Loucy (cell line): ENCODE measurements around the gene ZNF256.
"Not testable (repeated sequence)": the region's sequence is repeated elsewhere in the genome, so short reads cannot be mapped to it uniquely, and the experiment has no call there.

Experiments
- H2AFZ ChIP-seq: fragments of 200-600 bp; sonication (generic); 2 replicates; pipeline ENCODE4 v1.6.0; 2016; ENCODE audit warnings: antibody characterized with exemption, mild to moderate bottlenecking, low read length, moderate library complexity
- H3F3A ChIP-seq: fragments of 200-600 bp; 2 replicates; pipeline ENCODE4 v1.6.0; 2016; ENCODE audit warnings: antibody characterized with exemption, low read depth, mild to moderate bottlenecking
- H3K27me3 ChIP-seq: fragments of 200-600 bp; sonication (generic); 2 replicates; pipeline ENCODE4 v1.6.1; 2014; ENCODE audit warnings: low read length, mild to moderate bottlenecking; ENCODE audit not compliant: insufficient read depth, poor library complexity, severe bottlenecking
- H3K36me3 ChIP-seq: fragments of 200-600 bp; sonication (generic); 2 replicates; pipeline ENCODE4 v1.6.1; 2016; ENCODE audit warnings: low read length; ENCODE audit not compliant: insufficient read depth
- H3K4me1 ChIP-seq: fragments of 200-600 bp; sonication (generic); 2 replicates; pipeline ENCODE4 v1.5.1; 2014; ENCODE audit warnings: low read length, mild to moderate bottlenecking; ENCODE audit not compliant: insufficient read depth, poor library complexity, severe bottlenecking
- H3K4me2 ChIP-seq: fragments of 200-600 bp; sonication (generic); 2 replicates; pipeline ENCODE4 v1.6.0; 2014; ENCODE audit warnings: antibody characterized with exemption, low read length, low read depth, mild to moderate bottlenecking; ENCODE audit not compliant: poor library complexity, severe bottlenecking
- H3K4me3 ChIP-seq: fragments of 200-600 bp; sonication (generic); 2 replicates; pipeline ENCODE4 v1.5.1; 2014; ENCODE audit warnings: low read length, mild to moderate bottlenecking, mixed read lengths; ENCODE audit not compliant: poor library complexity, severe bottlenecking
- H3K79me2 ChIP-seq: fragments of 200-600 bp; sonication (generic); 2 replicates; pipeline ENCODE4 v1.6.1; 2014; ENCODE audit warnings: low read length; ENCODE audit not compliant: insufficient read depth
- H3K9ac ChIP-seq: fragments of 200-600 bp; sonication (generic); 2 replicates; pipeline ENCODE4 v1.6.0; 2014; ENCODE audit warnings: mild to moderate bottlenecking, low read depth, low read length, moderate library complexity; ENCODE audit not compliant: poor library complexity, severe bottlenecking
- H3K9me2 ChIP-seq: fragments of 200-600 bp; sonication (generic); replicated peaks from 2 replicates; pipeline ENCODE4 v1.6.1; 2016; ENCODE audit warnings: low read depth, low read length, mixed read lengths
- H3K9me3 ChIP-seq: fragments of 200-600 bp; sonication (generic); 2 replicates; pipeline ENCODE4 v1.6.1; 2014; ENCODE audit warnings: mild to moderate bottlenecking, antibody characterized with exemption, low read length, low read depth; ENCODE audit not compliant: insufficient read depth
- H4K20me1 ChIP-seq: fragments of 200-600 bp; sonication (generic); 2 replicates; pipeline ENCODE4 v1.6.0; 2014; ENCODE audit warnings: antibody characterized with exemption, low read length, mild to moderate bottlenecking; ENCODE audit not compliant: insufficient read depth, poor library complexity, severe bottlenecking
- EZH2phosphoT487 ChIP-seq: fragments of 200-600 bp; IDR thresholded peaks from 2 replicates; pipeline ENCODE4 v1.6.1; 2018; ENCODE audit warnings: antibody characterized with exemption, mild to moderate bottlenecking, moderate library complexity, borderline replicate concordance
- TF ChIP-seq, protein P1 (sequence below): fragments of 200-600 bp; sonication (generic); conservative IDR thresholded peaks from 2 replicates; pipeline ENCODE4 v1.5.1; 2014; ENCODE audit warnings: mild to moderate bottlenecking, antibody characterized with exemption, low read length

The ZNF256 gene

DNA sequence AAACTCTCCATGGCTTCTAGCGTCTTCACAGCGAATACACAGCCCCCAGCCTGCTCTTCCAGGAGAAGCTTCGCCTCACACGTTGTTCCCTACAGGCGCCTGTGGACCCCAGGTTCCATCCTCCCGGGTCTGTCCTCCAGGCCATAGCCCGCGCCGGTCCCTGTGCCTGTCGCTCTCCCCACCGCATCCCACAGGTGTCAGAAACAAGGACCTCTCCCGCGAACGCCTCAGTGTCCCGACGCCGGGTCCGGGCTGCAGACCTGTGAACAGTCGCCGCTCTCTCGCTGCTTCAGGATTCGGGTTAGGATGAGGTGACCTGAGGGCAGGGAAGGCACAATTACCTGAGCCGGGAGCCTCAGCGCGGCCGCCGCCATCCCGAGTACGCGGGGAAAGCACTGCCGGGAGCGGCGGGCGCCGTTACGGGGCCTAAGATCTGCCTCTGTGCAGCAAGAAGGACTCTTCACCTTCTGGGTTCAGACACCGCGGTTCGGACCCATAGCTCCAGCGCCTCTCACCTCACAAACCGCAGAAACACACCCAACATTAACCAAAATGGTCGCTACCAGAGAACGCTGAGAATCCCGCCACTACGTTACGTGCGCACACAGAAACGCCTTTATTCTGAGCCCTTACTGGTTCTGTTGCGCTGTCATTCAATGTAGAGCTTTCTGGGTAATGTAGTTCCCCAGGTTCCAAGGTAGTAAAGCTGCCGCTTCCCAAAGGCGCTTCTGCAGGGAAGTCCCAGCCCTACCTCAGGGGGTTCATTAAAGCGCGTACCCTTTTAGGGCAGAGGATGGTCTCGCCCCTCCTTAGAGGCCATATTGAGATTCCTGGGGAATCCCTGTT, 12.5 kb downstream of the ZNF256 start, which contains the start of gene ZNF418:
TSS of gene ZNF418 (minus strand) at position 583 of the 846 bp plus-strand sequence. CDS start 1,580 bp downstream, outside the sequence.
- peak within 1 kb of the TSS; percentile 13 for H3K4me2 ChIP-seq
- H3K9ac ChIP-seq = peak within 1 kb of the TSS; percentile 65
- no peaks in the 10 kb centered on the region for H3K9me2 ChIP-seq
- no peak for TF ChIP-seq EZH2phosphoT487
- TF ChIP-seq, protein P1, sequence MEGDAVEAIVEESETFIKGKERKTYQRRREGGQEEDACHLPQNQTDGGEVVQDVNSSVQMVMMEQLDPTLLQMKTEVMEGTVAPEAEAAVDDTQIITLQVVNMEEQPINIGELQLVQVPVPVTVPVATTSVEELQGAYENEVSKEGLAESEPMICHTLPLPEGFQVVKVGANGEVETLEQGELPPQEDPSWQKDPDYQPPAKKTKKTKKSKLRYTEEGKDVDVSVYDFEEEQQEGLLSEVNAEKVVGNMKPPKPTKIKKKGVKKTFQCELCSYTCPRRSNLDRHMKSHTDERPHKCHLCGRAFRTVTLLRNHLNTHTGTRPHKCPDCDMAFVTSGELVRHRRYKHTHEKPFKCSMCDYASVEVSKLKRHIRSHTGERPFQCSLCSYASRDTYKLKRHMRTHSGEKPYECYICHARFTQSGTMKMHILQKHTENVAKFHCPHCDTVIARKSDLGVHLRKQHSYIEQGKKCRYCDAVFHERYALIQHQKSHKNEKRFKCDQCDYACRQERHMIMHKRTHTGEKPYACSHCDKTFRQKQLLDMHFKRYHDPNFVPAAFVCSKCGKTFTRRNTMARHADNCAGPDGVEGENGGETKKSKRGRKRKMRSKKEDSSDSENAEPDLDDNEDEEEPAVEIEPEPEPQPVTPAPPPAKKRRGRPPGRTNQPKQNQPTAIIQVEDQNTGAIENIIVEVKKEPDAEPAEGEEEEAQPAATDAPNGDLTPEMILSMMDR = no peak
- H3K4me1 ChIP-seq = no peaks in the 10 kb centered on the region
- no peak within 1 kb of the TSS for H2AFZ ChIP-seq
- peaks cover 3% of the 10 kb centered on the region; the same call in 1 of the 2 replicates for H3K36me3 ChIP-seq
- no peaks in the 10 kb centered on the region for H3F3A ChIP-seq
- H3K9me3 ChIP-seq = no peaks in the 10 kb centered on the region; the same call in 1 of the 2 replicates
- peak within 1 kb of the TSS; percentile 68 for H3K4me3 ChIP-seq
- no peaks in the 10 kb centered on the region for H4K20me1 ChIP-seq
- H3K27me3 ChIP-seq = no peaks in the 10 kb centered on the region
- peaks cover 4% of the 10 kb centered on the region; the same call in 1 of the 2 replicates for H3K79me2 ChIP-seq

DNA sequence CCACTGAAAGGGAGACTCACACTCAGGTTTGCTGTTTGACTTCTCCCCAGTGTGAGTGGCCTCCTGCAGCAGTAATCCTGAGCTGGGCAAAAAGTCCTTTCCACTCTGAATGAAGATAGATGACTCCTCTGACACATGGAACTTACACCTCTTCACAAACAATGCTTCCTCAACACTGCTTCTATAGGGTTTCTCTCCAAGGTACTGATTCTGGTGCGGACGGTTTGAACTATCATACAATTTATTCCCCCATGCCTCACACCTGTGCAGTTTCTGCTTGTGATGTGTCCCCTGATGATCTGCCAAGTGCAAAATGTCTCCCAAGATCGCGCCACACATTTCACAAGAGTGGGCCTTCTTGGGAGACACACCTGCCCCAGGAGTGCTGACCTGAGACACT, 19.9 kb downstream of the ZNF256 start:
- Histone ChIP-seq H4K20me1 (no peaks in the 10 kb centered on the region), H3K36me3 (0 out of 2 replicates have a peak, but pooled peaks cover 3% of the 10 kb centered on the region), H3K27me3 (no peaks in the 10 kb centered on the region), H3K4me1 (no peaks in the 10 kb centered on the region), H3K9me2 (no peaks in the 10 kb centered on the region), H3K4me3 (no peak overlapping the region), H3K9ac (no peak overlapping the region), H3K79me2 (no peaks in the 10 kb centered on the region), H3K9me3 (peaks cover 5% of the 10 kb centered on the region; the same call in 1 of the 2 replicates), H2AFZ (no peak overlapping the region), H3K4me2 (no peak overlapping the region), H3F3A (no peaks in the 10 kb centered on the region)
- TF ChIP-seq EZH2phosphoT487 = no peak
- TF ChIP-seq, protein P1 = no peak

DNA sequence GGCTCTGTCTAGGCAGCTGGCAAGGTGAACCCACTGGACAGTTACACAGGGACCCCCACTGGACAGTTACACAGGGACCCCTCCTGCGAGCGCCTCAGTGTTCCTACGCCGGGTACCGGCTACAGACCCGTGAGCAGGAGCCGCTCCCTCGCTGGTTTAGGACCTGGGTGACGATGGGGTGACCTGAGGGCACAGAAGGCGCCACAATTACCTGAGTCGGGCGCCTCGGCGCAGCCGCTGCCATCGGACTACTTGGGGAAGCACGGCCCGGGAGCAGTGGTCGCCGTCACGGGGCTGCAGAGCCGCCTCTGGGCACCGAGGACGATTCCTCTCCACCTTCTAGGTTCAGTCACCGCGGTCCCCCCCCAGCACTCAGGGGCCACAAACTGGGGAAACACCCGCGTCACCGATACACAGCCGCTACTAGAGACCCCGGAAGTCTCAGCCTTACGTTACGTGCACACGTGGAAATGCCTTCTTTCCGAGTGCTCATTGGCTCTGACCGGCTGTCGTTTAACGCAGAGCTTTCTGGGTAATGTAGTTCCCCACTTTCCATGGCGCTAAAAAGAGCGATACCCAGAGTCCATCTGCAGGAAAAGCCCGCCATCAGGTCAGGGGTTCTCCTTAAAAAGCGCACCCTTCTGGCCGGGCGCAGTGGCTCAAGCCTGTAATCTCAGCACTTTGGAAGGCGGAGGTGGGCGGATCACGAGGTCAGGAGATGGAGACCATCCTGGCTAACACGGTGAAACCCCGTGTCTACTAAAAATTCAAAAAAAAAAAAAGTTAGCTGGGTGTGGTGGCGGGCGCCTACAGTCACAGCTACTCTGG, 31.1 kb downstream of the ZNF256 start, which contains the start of gene ZNF417:
TSS of gene ZNF417 (minus strand) at position 425 of the 828 bp plus-strand sequence. CDS start at position 244, 181 bp downstream.
- TF ChIP-seq, protein P1 = peak; percentile 36
- Histone ChIP-seq H2AFZ (peak within 1 kb of the TSS; percentile 90), H3K4me2 (peak within 1 kb of the TSS; percentile 97), H3K79me2 (peaks cover 29% of the 10 kb centered on the region), H3K4me3 (peak within 1 kb of the TSS; percentile 91), H3K9ac (peak within 1 kb of the TSS; percentile 88)
- H3K4me1 ChIP-seq, H3K27me3 ChIP-seq, H3K9me2 ChIP-seq, H4K20me1 ChIP-seq, H3K36me3 ChIP-seq, H3F3A ChIP-seq, H3K9me3 ChIP-seq: not testable (repeated sequence)
